Activated CD8-positive, alpha-beta memory T cell treated with anti-CD3 and anti-CD28 coated beads for 36 hours (primary cell): Measurements from ENCODE around the gene EEF1AKMT3. TPM values are rescaled to one million over a fixed set of nuclear protein-coding genes. Genes with fewer than 3 reads are reported as not detected.

Experiments
- CTCF ChIA-PET: fragments of 350-600 bp; sonication (Branson Sonifier 250); formaldehyde crosslinking; loops from one replicate; lab custom pipeline; 2021; ENCODE audit warnings: antibody characterized with exemption; lab: Charles Lee
- POLR2A ChIA-PET: fragments of 350-600 bp; sonication (Branson Sonifier 250); formaldehyde crosslinking; loops from one replicate; lab custom pipeline; 2021; ENCODE audit warnings: antibody characterized with exemption; lab: Charles Lee
- total RNA-seq, 2 experiments: library from RNA; stranded (reverse); gene quantifications; one replicate each; pipeline ENCODE4 v1.2.3, GENCODE V29; 2021

Gene EEF1AKMT3
- 1 to 10 TPM; 4.2 to 5.0 TPM for total RNA-seq

DNA sequence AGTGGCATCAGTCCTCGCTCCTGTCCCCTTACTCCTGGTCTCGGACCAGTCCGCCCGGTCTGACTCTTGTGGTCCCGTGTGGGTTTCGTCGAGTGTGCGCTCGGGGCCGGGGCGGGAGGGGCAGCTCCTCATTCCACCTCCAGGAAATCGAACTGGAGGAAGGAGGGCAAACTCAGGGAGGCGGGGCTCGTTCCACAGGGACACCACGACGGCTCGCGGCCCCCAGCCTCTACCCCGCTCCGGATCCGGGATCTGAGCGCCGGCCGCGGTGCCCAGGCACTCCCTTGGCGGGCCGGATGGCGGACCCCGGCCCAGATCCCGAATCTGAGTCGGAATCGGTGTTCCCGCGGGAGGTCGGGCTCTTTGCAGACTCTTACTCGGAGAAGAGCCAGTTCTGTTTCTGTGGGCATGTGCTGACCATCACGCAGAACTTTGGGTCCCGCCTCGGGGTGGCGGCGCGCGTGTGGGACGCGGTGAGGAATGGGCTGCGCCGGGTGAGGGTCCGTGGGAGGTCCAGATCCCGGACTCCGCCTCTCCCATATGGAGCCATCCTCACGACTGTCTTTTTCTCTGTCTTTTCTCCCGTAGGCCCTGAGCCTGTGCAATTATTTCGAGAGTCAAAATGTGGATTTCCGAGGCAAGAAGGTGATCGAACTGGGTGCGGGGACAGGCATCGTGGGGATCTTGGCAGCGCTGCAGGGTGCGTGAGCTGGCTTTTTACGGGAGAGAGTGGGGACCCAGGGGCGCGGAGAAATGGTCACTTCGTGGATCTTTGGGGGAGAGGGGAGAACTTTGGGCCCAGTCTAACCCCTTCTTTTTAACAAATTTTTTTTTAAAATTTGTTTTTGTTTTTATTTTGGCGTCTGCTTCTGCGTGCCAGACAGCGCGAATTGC lies at the start of gene EEF1AKMT3:
TSS of gene EEF1AKMT3 (plus strand) at position 186 of the 894 bp plus-strand sequence. CDS start at position 297, 111 bp downstream.
- ChIA-PET POLR2A (interaction anchor here (0.6 to 1.5 kb wide), 6 partner anchors 8 to 168 kb away, joined by 3 to 6 read pairs (median 4); partner anchors contain the start of gene ATP23), CTCF (interaction anchor here (0.8 to 1.5 kb wide), 3 partner anchors 10 to 132 kb away, joined by 5 to 6 read pairs (median 6); partner anchors contain the start of gene TSFM)

- CTCF ChIA-PET: no interaction called here
- POLR2A ChIA-PET: interaction anchor here (0.5 to 1.3 kb wide), 2 partner anchors 16 to 22 kb away, joined by 3 to 6 read pairs; partner anchors contain the start of gene TSPAN31
These were observed 49.4 kb upstream of the EEF1AKMT3 start for GRCh38 chr12:57722716-57723629.

- ChIA-PET POLR2A (interaction anchor here (1.3 kb wide), 1 partner anchor 16 kb away, joined by 3 read pairs; no protein-coding TSS in a partner anchor), CTCF (no interaction called here)
These were observed 48.8 kb upstream of the EEF1AKMT3 start for GRCh38 chr12:57723630-57723962.

DNA sequence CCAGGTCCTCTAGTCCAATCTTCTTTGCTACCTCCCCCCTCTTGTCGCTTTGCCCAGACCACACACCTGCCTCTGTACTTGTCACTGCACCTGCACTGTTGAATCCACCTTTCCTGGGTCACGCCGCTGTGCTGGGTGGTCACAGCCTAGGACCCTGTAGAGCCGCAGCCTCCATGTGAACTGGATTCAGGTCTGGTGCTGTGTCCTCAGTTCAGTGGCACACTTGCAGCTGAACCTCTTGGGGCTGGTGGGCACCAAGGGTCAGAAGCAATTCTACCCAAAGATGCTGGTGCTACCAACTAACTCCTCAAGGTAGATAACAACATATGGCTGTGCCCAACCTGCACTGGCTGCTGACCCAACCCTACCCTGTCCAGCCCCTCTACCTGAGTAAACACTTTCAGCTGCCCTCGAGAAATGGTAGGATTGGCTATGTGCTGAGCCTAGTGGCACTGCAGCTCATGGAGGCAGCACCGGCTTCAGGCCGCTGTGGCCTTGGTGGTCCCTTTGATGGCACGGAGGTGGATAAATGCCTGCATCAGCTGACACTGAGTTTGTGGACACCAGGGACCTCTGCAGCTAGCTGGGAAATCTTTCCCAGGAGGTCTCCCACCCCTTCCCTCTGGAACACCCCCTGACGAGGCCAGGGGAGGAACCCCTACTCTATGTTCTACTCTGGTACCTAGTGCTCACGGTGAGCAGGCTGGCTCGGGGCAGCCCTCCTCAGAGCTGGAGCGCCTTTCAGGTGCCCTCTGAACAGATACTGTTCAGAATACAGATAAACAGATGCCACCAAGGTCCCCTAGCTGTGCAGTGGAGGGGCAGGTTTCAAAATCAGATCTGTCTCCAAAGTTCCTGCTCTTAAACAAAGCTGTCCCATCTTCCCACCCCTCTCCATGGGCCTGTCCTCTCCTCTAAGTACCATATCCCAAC lies 48.1 kb upstream of the EEF1AKMT3 start:
- ChIA-PET CTCF (interaction anchor here (0.5 kb wide), 1 partner anchor 109 kb away, joined by 3 read pairs; no protein-coding TSS in a partner anchor), POLR2A (no interaction called here)

DNA sequence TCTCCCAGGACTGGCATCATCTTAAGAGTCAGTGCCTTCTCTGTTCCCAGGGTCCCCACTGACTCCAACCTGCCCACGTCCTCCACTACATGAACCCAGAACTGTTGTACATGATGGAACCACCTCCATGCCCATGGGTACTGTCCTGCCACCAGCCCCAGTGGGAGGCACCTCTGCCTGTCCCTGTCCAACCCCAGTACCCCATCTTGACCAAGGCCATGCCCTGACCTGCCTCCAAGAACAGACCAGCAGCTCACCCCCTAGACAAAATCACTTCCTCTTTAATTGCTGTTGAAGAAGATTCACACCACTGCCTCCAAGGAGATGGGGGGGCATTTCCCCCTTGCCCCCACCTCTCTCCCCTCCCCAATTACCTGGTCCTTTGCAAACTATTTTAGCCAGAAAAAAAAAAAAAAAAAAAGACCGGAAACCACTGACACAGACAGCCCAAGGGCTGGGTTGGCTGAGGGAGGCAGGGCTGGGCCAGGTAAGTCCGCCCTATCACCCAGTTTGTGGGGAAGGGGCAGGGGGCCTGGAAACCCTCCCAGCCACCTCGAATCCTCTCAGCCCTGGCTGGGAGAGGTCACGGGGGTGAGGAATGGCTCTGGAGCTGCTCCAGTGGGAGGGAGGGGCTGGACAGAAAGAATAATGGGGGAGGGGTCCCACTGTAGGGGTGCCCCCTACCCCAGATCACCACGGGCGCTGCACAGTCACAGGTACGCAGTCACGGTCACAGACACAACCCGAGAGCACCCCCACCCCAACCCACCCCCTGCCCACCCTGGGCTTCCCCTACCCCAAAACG lies 47.3 kb upstream of the EEF1AKMT3 start:
- ChIA-PET CTCF (interaction anchor here (0.8 to 1.4 kb wide), 2 partner anchors 8 to 16 kb away, joined by 4 to 6 read pairs; no protein-coding TSS in a partner anchor), POLR2A (no interaction called here)

DNA sequence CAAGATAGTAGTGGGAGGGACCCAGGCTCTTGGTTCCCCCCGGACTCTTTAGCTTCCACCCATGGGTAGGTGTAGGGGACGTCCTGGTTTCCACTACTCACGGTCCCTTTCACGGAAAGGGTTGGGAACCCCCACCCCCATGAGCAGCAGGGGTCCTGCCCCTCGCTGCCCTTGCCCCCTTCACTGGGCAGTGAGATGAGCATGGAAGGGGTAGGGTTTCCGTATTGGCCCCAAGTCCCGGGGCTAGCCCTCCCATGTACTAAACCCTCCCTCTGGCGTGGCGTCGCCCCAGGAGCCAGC lies 46.6 kb upstream of the EEF1AKMT3 start:
- ChIA-PET CTCF (interaction anchor here (0.8 to 1.4 kb wide), 2 partner anchors 9 to 15 kb away, joined by 4 to 6 read pairs; no protein-coding TSS in a partner anchor), POLR2A (no interaction called here)

- ChIA-PET POLR2A (no interaction called here), CTCF (interaction anchor here (0.8 to 1.4 kb wide), 2 partner anchors 9 to 15 kb away, joined by 4 to 6 read pairs; no protein-coding TSS in a partner anchor)
These were observed 46.1 kb upstream of the EEF1AKMT3 start for GRCh38 chr12:57726151-57726883.

GRCh38 chr12:57726884-57727757 lies 45.3 kb upstream of the EEF1AKMT3 start:
- ChIA-PET POLR2A (no interaction called here), CTCF (no interaction called here)

GRCh38 chr12:57727758-57728395 lies 44.5 kb upstream of the EEF1AKMT3 start:
- CTCF ChIA-PET: no interaction called here
- POLR2A ChIA-PET: no interaction called here

GRCh38 chr12:57729321-57729844 lies 43.0 kb upstream of the EEF1AKMT3 start:
- ChIA-PET POLR2A (no interaction called here), CTCF (interaction anchor here (1.1 kb wide), 1 partner anchor 9 kb away, joined by 3 read pairs; no protein-coding TSS in a partner anchor)

GRCh38 chr12:57730336-57731067 lies 41.9 kb upstream of the EEF1AKMT3 start:
- ChIA-PET CTCF (interaction anchor here (1.1 kb wide), 1 partner anchor 10 kb away, joined by 3 read pairs; no protein-coding TSS in a partner anchor), POLR2A (no interaction called here)

GRCh38 chr12:57731411-57732080 lies 40.9 kb upstream of the EEF1AKMT3 start:
- ChIA-PET POLR2A (no interaction called here), CTCF (no interaction called here)

GRCh38 chr12:57732270-57732669 lies 40.1 kb upstream of the EEF1AKMT3 start:
- CTCF ChIA-PET: no interaction called here
- POLR2A ChIA-PET: no interaction called here
